K562 (cell line): ENCODE data around the gene PDE8A. TPM values are rescaled to one million over a fixed set of nuclear protein-coding genes. Genes with fewer than 3 reads are reported as not detected.

Source experiments
- ATAC-seq: fragments of 200-7000 bp; cut with Tn5 transposase; 3 replicates; pipeline ENCODE4 v1.9.1; 2020; ENCODE audit warnings: moderate library complexity
- BruUV-seq: library from RNA; stranded (reverse); fragments of 400-500 nt; replicated peaks from 2 replicates; lab custom pipeline; 2021; lab: Mats Ljungman, UMichigan
- CTCF ChIA-PET: fragments of 300-600 bp; formaldehyde crosslinking; extraction: SDS; loops from one replicate; lab custom pipeline; 2021; ENCODE audit warnings: low intra/inter-chr PET ratio; lab: Yijun Ruan, JAX
- POLR2A ChIA-PET: fragments of 300-600, 350-650 bp; sonication (Branson Sonifier 250); formaldehyde crosslinking; extraction: SDS; loops from one replicate; lab custom pipeline; 2021; ENCODE audit warnings: antibody characterized with exemption, inconsistent platforms; lab: Yijun Ruan, JAX
- DNase-seq, 4 experiments: peaks; one replicate each; pipeline versions ENCODE4 v3.0.0 to v3.0.0-alpha.2; 2011 to 2018; ENCODE audit warnings: low spot score in 3 of 4, mixed read lengths in 3 of 4; ENCODE audit errors: extremely low read depth in 1 of 4
- FAIRE-seq: peaks from 2 replicates; lab custom pipeline; 2011; peaks lifted over from hg19 to GRCh38; lab: Jason Lieb, UNC
- H2AFZ ChIP-seq: 2 replicates; pipeline ENCODE4 v1.6.0; 2011; ENCODE audit warnings: low read depth, low read length, control low read depth, inconsistent platforms
- H3K27ac ChIP-seq: fragments of 200-600 bp; 3 replicates; pipeline ENCODE4 v1.8.0; 2011; ENCODE audit warnings: low read depth, mild to moderate bottlenecking, control low read depth, inconsistent platforms, low read length, moderate library complexity, mixed read lengths; ENCODE audit errors: extremely low read depth
- H3K27me3 ChIP-seq, 2 experiments: fragments of 300-600 bp in 1 of 2; 2 replicates in 1 of 2; 3 replicates in 1 of 2; pipeline versions ENCODE4 v1.6.0 to v1.8.0; 2011; ENCODE audit warnings: inconsistent platforms in 2 of 2, low read length in 2 of 2, mild to moderate bottlenecking in 1 of 2, mixed read lengths in 1 of 2, moderate library complexity in 1 of 2; ENCODE audit not compliant: control insufficient read depth in 2 of 2, insufficient read depth in 2 of 2
- H3K36me3 ChIP-seq: fragments of 300-600 bp; 3 replicates; pipeline ENCODE4 v1.8.0; 2011; ENCODE audit warnings: mild to moderate bottlenecking, low read length, inconsistent platforms; ENCODE audit not compliant: control insufficient read depth, insufficient read depth
- H3K4me1 ChIP-seq, 2 experiments: fragments of 200-600 bp in 1 of 2; replicated peaks in 1 of 2; 2 replicates in 1 of 2; 3 replicates in 1 of 2; pipeline versions ENCODE4 v1.5.1 to v1.8.0; 2011; ENCODE audit warnings: inconsistent platforms in 2 of 2, low read length in 2 of 2, mild to moderate bottlenecking in 1 of 2, mixed read lengths in 1 of 2, moderate library complexity in 1 of 2; ENCODE audit not compliant: control insufficient read depth in 2 of 2, insufficient read depth in 2 of 2
- H3K4me2 ChIP-seq: 2 replicates; pipeline ENCODE4 v1.6.1; 2011; ENCODE audit warnings: low read length, control low read depth, inconsistent platforms, mixed read lengths; ENCODE audit not compliant: insufficient read depth
- H3K4me3 ChIP-seq: fragments of 200-600 bp; sonication (generic), shearing (Covaris generic); 2 replicates; pipeline ENCODE4 v1.5.1; 2016; ENCODE audit warnings: control low read depth, inconsistent platforms
- H3K79me2 ChIP-seq: fragments of 200-600 bp; 3 replicates; pipeline ENCODE4 v1.8.0; 2011; ENCODE audit warnings: low read length, inconsistent platforms; ENCODE audit not compliant: control insufficient read depth, insufficient read depth
- H3K9ac ChIP-seq, 2 experiments: 2 replicates each; pipeline versions ENCODE4 v1.6.0 to v1.6.1; 2011; ENCODE audit warnings: low read depth in 2 of 2, low read length in 2 of 2, control low read depth in 1 of 2, inconsistent platforms in 1 of 2, mild to moderate bottlenecking in 1 of 2, mixed read lengths in 1 of 2; ENCODE audit not compliant: insufficient read depth in 1 of 2
- H3K9me1 ChIP-seq: one replicate; pipeline ENCODE4 v1.6.0; 2011; ENCODE audit warnings: inconsistent platforms, mild to moderate bottlenecking, low read length, moderate library complexity; ENCODE audit not compliant: control insufficient read depth, insufficient read depth
- H3K9me3 ChIP-seq: replicated peaks from 2 replicates; pipeline ENCODE4 v1.5.1; 2011; ENCODE audit warnings: low read depth, low read length, inconsistent platforms; ENCODE audit not compliant: control insufficient read depth, insufficient read depth
- H4K20me1 ChIP-seq: replicated peaks from 2 replicates; pipeline ENCODE4 v1.6.1; 2011; ENCODE audit warnings: low read length, inconsistent platforms, mixed read lengths; ENCODE audit not compliant: control insufficient read depth, insufficient read depth
- ARID1B ChIP-seq: fragments of 450-650 bp; IDR thresholded peaks from 2 replicates; pipeline ENCODE4 v1.6.1; 2016; ENCODE audit warnings: antibody characterized with exemption, mild to moderate bottlenecking, inconsistent platforms
- ATF7 ChIP-seq: fragments of 450-650 bp; IDR thresholded peaks from 2 replicates; pipeline ENCODE4 v1.7.1; 2014; ENCODE audit warnings: mild to moderate bottlenecking, moderate library complexity
- FOSL1 ChIP-seq: fragments of 200-800 bp; sonication (Bioruptor generic); conservative IDR thresholded peaks from 2 replicates; pipeline ENCODE4 v1.6.1; 2016; ENCODE audit warnings: missing genetic modification characterization, missing compliant biosample characterization
- HMGN3 ChIP-seq: IDR thresholded peaks from 2 replicates; pipeline ENCODE4 v1.6.1; 2011; ENCODE audit warnings: borderline replicate concordance, low read depth, mild to moderate bottlenecking, mixed read lengths, low read length; ENCODE audit not compliant: insufficient read length; ENCODE audit errors: extremely low read depth
- HNRNPH1 ChIP-seq: fragments of 200-400 bp; formaldehyde crosslinking; optimal IDR thresholded peaks from 2 replicates; pipeline ENCODE3; 2017; ENCODE audit warnings: low read depth, mild to moderate bottlenecking, low read length, moderate library complexity
- HNRNPUL1 ChIP-seq: fragments of 200-400 bp; formaldehyde crosslinking; IDR thresholded peaks from 2 replicates; pipeline ENCODE4 v1.6.1; 2017; ENCODE audit warnings: low read length
- JUND ChIP-seq, 2 experiments: IDR thresholded peaks; 2 replicates in 1 of 2; 3 replicates in 1 of 2; pipeline ENCODE4 v1.6.1; 2011; ENCODE audit warnings: borderline replicate concordance in 2 of 2, low read depth in 2 of 2, low read length in 2 of 2, improper control_type of control experiment in 1 of 2, missing biosample characterization in 1 of 2, missing genetic modification characterization in 1 of 2, missing genetic modification reagents in 1 of 2
- RCOR1 ChIP-seq, 2 experiments: IDR thresholded peaks; 2 replicates each; pipeline ENCODE4 v1.6.1; 2012; ENCODE audit warnings: low read depth in 2 of 2, low read length in 2 of 2, borderline replicate concordance in 1 of 2, improper control_type of control experiment in 1 of 2
- SMARCA4 ChIP-seq: fragments of 450-650 bp; IDR thresholded peaks from 2 replicates; pipeline ENCODE4 v1.6.1; 2016
- TCF15 ChIP-seq: fragments of 250-450 bp; sonication (Bioruptor Pico); IDR thresholded peaks from 2 replicates; pipeline ENCODE4 v1.8.0; 2022; ENCODE audit warnings: moderate library complexity, mild to moderate bottlenecking, inconsistent platforms
- ZFP91 ChIP-seq: sonication (generic); formaldehyde crosslinking; IDR thresholded peaks from 2 replicates; pipeline ENCODE4 v1.8.0; 2022; ENCODE audit warnings: mild to moderate bottlenecking, missing genetic modification reagents
- ZNF274 ChIP-seq: IDR thresholded peaks from 2 replicates; pipeline ENCODE4 v1.6.1; 2011; ENCODE audit warnings: low read depth, mild to moderate bottlenecking, low read length, moderate library complexity, borderline replicate concordance
- ZNF592 ChIP-seq: fragments of 450-650 bp; IDR thresholded peaks from 2 replicates; pipeline ENCODE4 v1.6.1; 2017; ENCODE audit warnings: antibody characterized with exemption, mild to moderate bottlenecking
- WGBS: fragments of 100-300 bp; shearing (Covaris generic); methylation state at CpG from one replicate; pipeline ENCODE4 v1.1.6; 2016; ENCODE audit warnings: low coverage, mixed read lengths; ENCODE audit not compliant: insufficient coverage; ENCODE audit errors: missing lambda C conversion rate; 5-methylcytosine and 5-hydroxymethylcytosine counted together
- in situ Hi-C: fragments of 300-500 bp; cut with MboI; formaldehyde crosslinking; loops from 4 replicates; pipeline ENCODE4 v1.15.0; 2018; ENCODE audit warnings: inconsistent platforms, mixed read lengths
- intact Hi-C: fragments of 100-400 bp; cut with micrococcal nuclease; formaldehyde crosslinking; loops from 2 replicates; pipeline ENCODE4 v1.14.2; 2022
- polyA plus RNA-seq, 8 experiments: library from polyadenylated mRNA; depleted of rRNA in 4 of 8; stranded (reverse) in 5 of 8; unstranded in 3 of 8; fragments of >200 nt; fragmentation: Nextera tagmentation in 2 of 8; fragmentation: Illumina TruSeq in 1 of 8; extraction: Ambion mirVana in 2 of 8; extraction: Trizol in 1 of 8; gene quantifications; 2 replicates each; pipeline versions ENCODE4 v1.2.1 to v1.2.3, GENCODE V29; 2011 to 2014; ENCODE audit warnings: inconsistent platforms in 1 of 8, missing spikeins in 1 of 8
- total RNA-seq, 7 experiments: library from RNA; depleted of rRNA in 6 of 7; stranded (reverse); fragments of >200 nt in 6 of 7; fragmentation: Illumina TruSeq in 2 of 7; extraction: Trizol in 2 of 7; gene quantifications; 2 replicates each; pipeline versions ENCODE4 v1.2.1 to v1.2.3, GENCODE V29; 2011 to 2021; ENCODE audit warnings: low replicate concordance in 1 of 7

PDE8A gene
- total and polyA plus RNA-seq, 9 of the 15 experiments (the other 6 are each of a cell fraction or from before 2014, with no cell fraction given) = 5.9 to 40.3 (median 19.8) TPM

DNA sequence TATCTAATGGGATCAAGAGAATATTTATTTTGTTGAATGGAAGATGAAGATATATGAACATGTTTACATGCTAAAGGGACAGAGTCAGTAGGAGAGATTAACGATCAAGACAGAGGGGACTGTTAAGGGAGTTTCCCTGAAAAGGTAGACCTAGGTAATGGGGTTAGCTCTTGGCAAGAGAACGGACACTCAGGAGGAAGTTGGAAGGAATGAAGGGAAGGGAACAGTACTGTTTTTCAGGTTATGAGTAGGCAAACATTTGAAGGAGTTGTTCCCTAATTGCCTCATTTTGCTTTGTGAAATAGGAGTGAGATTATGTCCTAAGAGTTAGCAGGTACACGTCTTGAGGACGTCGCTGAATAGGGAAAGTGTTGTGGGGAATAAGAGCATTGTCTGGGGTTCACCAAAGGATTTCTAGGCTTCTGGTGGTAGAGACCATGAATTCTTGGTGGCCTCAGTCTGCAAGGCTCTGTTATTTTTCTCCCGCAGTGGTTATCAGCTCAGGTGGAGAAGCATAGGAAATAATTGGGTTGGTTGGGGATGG, 41.3 kb downstream of the PDE8A start (continued):
- TF ChIP-seq ZNF592 = no peak
- TF ChIP-seq HNRNPUL1 = no peak

DNA sequence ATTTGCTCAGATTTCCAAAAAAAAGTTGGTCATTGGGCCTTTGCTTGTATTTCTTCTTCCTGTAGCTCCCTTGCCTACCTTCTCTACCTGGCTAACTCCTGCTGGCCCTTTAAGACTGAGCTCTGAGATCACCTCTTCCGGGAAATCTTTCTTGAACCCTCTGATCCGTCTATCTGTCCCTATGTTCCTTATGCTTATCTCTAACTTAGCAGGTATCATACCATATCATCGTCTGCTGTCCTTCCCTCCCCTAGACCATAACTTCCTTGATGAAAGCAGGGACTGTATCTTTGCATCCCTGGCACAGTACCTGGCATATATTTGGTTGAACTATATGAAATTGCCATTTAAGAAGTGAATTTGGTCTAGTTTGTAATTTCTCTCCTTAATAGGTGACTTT, 42.3 kb downstream of the PDE8A start:
- no TSS peak for BruUV-seq
- WGBS = 0% methylated on average over 3 of the region's 3 CpGs
- Histone ChIP-seq H3K9me3 (no peaks in the 10 kb centered on the region), H3K27ac (peak overlapping the region; percentile 42), H3K4me3 (no peak overlapping the region), H4K20me1 (peaks cover 19% of the 10 kb centered on the region), H3K9me1 (no peaks in the 10 kb centered on the region), H3K4me1 (peaks cover 20 to 26% of the 10 kb centered on the region in 2 experiments; a peak in 4 of 5 replicates), H3K79me2 (peaks cover 84% of the 10 kb centered on the region), H3K27me3 (no peaks in the 10 kb centered on the region), H3K36me3 (no peaks in the 10 kb centered on the region; the same call in 2 of the 3 replicates), H3K4me2 (peak overlapping the region; percentile 52), H2AFZ (no peak overlapping the region), H3K9ac (peak overlapping the region in 1 of 2 experiments; percentile 29; a peak in 2 of 4 replicates)
- in situ Hi-C loops = no loop called here
- ATAC-seq (peak; percentile 71), DNase-seq (peak; percentile 58 to 64 (median 64)), FAIRE-seq (peak; percentile 61)
- POLR2A ChIA-PET = interaction anchor here (0.6 to 1.2 kb wide), 5 partner anchors 11 to 24 kb away, joined by 3 to 4 read pairs (median 3); no protein-coding TSS in a partner anchor
- intact Hi-C loops = no loop called here
- CTCF ChIA-PET = no interaction called here
- peak; percentile 82; the same call in 1 of the 2 replicates for TF ChIP-seq JUND (IDR thresholded peaks at IDR 0.05; ENCODE audit: borderline replicate concordance, low read depth, low read length)
- peak; percentile 85; the same call in 1 of the 3 replicates for TF ChIP-seq JUND (tag; IDR thresholded peaks at IDR 0.05; ENCODE audit: borderline replicate concordance, low read depth, low read length)
- no peak for TF ChIP-seq TCF15 (CRISPR knock-in tag)
- peak; percentile 85 for TF ChIP-seq ZFP91
- peak; percentile 12 for TF ChIP-seq HMGN3
- TF ChIP-seq FOSL1 (tag) = 0 out of 2 replicates have a peak, but pooled peaks have one; percentile 11
- TF ChIP-seq ZNF274 = no peak
- TF ChIP-seq HNRNPH1 = no peak
- peak; percentile 89 for TF ChIP-seq ARID1B
- peak; percentile 69 for TF ChIP-seq ATF7
- TF ChIP-seq RCOR1 (IDR thresholded peaks at IDR 0.05; ENCODE audit: borderline replicate concordance in 1 of 2, low read depth in 2 of 2, low read length in 2 of 2) = peak in 1 of 2 experiments; percentile 45; a peak in 1 of 4 replicates
- TF ChIP-seq SMARCA4 = peak; percentile 55; the same call in 1 of the 2 replicates
